ENCODE measurements around the gene RNF115.
"Not testable (repeated sequence)": the region's sequence is repeated elsewhere in the genome, so short reads cannot be mapped to it uniquely, and the experiment has no call there.

RNF115 gene

DNA sequence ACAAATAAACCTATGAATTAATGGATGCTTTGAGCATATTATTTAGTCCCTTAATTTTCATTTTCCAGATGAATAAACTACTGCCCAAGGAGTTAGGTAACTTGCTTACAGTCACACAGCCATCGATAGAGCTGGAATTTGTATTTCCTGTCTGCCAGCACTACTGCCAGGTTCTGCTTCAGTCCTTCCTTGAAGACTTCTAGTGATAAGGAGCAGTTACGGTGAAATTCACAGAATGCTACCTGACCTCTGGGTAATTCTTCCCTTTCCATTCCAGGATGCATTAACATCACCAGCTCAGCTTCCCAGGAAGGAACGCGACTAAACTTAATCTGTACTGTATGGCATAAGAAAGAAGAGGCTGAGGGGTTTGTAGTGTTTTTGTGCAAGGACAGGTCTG, 93.4 kb downstream of the RNF115 start:
- no peak for DNase-seq (ENCODE audit: low read depth in 2 of 2)

DNA sequence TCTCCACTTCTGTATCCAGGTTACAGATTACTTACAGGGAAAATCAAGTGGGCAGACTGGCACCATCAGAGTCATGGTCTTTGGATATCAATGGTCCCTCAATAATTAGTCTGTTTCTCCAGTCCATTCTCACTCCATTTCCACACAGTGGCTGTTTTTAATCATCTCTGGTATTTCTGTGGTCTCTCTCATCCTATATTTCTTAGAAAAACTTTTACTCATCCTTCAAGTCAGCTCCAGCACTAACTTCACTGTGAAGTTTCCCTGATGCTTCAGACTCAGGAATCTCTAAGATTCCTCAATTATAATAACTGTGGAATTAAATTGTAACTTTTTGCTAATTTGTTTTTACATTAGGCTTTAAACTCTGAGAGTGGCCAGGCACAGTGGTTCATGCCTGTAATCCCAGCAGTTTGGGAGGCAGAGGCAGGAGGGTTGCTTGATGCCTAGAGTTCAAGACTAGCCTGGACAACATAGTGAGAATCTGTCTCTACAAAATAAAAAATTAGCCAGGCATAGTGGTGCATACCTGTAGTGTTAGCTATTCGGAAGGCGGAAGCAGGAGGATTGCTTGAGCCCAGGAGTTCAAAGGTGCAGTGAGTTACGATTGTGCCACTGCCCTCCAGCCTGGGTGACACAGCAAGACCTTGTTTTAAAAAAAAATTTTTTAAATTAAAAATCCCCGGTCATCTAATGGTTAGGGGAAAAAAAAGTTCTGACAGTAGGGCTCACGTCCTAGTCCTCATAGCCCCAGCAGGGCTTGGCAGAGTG, 94.0 kb downstream of the RNF115 start:
- no peak for DNase-seq (ENCODE audit: low read depth in 2 of 2)

DNA sequence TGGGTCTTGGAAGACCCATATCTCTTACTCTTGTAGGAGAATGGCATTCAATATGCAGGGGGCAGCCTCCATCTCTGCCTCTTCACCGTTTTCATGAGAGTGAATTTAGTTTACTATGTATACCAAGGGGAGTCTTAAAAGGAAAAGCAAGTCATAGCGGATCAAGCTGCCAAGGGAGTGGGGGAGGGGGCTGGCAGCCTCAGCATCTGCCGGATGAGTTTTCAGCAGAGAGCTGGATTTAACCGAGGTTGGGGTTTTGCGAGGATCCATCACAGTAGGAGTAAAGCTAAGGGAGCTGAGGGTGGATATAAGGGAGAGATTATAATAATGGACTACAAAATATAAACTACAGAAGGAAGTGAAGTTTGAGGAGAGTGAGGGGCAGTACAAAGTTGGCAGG, 94.7 kb downstream of the RNF115 start:
- no peak for DNase-seq (ENCODE audit: low read depth in 2 of 2)

- DNase-seq (ENCODE audit: low read depth in 2 of 2): not testable (repeated sequence)
Measured at GRCh38 chr1:145726193-145726592, 97.7 kb downstream of the RNF115 start.

GRCh38 chr1:145720878-145721671, 102.8 kb downstream of the RNF115 start:
- DNase-seq (ENCODE audit: low read depth in 2 of 2): peak; percentile 38 to 50

DNA sequence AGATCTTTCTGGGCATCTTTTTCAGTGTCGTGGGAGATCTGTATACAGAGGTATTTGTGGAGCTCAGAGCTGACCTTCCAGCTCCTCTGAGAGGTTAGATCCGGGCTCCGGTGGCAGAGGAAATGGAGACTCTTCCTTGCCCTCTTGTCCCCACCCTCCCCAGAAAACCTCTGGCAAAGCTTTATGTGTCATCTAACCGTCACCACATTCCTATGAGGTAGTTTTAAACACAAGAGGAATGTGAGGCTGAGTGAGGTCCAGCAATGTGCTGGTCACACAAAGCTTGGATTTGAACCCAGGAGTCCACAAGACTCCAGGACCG, 103.4 kb downstream of the RNF115 start:
- DNase-seq (ENCODE audit: low read depth in 2 of 2): no peak

- no peak for DNase-seq (ENCODE audit: low read depth in 2 of 2)
Measured at GRCh38 chr1:145719230-145720079, 104.4 kb downstream of the RNF115 start, which contains the start of gene CD160. CD160 (plus strand) TSS chr1:145719499; CDS start chr1:145728328, 8,829 bp downstream.

DNA sequence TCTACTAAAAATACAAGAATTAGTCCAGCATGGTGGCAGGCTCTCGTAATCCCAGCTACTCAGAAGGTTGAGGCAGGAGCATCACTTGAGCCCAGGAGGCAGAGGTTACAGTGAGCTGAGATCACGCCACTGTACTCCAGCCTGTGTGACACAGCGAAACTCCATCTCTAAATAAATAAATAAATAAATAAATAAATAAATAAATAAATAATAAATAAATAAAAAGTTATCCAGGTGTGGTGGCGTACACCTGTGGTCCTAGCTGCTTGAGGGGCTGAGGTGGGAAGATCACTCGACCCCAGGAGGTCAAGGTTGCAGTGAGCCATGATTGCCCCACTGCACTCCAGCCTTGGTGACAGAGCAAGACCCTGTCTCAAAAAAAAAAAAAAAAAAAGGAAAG, 105.4 kb downstream of the RNF115 start:
- not testable (repeated sequence) for DNase-seq (ENCODE audit: low read depth in 2 of 2)

DNA sequence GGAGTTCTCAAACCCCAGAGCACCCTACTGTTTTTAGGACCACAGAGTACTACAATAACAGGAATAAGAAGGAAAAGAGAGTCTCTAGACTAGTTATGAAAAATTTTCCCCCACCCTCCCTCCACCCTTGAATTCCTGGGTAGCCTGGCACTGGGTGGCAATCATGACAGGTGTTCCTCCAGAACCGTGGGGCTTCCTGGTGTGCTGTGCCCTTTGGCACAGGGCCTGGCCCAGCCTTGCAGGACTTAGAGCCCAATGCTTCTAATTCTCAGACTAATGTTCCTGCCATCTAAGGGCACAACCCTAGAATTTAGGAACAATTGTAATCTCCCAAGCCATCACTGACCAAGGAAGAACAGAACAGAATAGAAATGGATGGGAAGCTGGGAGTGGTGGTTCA, 106.1 kb downstream of the RNF115 start:
- no peak for DNase-seq (ENCODE audit: low read depth in 2 of 2)

GRCh38 chr1:145716641-145717345, 107.1 kb downstream of the RNF115 start:
- no peak for DNase-seq (ENCODE audit: low read depth in 2 of 2)

DNA sequence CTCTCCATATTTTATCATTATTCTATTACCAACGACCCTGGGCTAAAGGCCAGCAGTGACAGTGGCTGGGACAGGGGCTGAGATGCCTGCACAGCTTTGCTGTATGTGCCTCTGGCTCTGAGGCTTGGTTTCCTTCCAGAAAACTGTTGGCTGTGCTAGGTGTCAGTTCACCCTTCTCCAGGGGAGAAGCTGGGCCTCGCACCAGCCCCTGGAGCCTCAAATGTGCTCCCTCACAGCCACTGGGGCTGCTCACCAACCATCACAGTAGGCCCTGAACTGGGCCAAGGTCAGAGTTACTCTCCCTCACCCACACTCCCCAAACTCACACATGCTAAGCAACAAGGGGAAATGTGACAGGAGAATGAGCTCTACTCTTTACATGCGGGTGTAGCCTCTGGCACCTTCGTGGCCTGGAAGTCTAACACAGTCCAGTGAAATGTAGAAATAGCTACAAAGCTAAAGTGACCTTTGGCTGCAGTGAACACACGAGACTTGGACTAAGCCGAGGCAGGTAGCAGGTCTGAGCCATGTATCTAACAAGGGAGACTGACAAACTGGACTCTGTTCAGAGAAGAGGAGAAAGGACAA, 109.3 kb downstream of the RNF115 start:
- no peak for DNase-seq (ENCODE audit: low read depth in 2 of 2)

- no peak for DNase-seq (ENCODE audit: low read depth in 2 of 2)
Measured at GRCh38 chr1:145711213-145711651, 112.7 kb downstream of the RNF115 start.

GRCh38 chr1:145710291-145711027, 113.4 kb downstream of the RNF115 start:
- DNase-seq (ENCODE audit: low read depth in 2 of 2): no peak

GRCh38 chr1:145708063-145708462, 115.8 kb downstream of the RNF115 start:
- no peak for DNase-seq (ENCODE audit: low read depth in 2 of 2)

DNA sequence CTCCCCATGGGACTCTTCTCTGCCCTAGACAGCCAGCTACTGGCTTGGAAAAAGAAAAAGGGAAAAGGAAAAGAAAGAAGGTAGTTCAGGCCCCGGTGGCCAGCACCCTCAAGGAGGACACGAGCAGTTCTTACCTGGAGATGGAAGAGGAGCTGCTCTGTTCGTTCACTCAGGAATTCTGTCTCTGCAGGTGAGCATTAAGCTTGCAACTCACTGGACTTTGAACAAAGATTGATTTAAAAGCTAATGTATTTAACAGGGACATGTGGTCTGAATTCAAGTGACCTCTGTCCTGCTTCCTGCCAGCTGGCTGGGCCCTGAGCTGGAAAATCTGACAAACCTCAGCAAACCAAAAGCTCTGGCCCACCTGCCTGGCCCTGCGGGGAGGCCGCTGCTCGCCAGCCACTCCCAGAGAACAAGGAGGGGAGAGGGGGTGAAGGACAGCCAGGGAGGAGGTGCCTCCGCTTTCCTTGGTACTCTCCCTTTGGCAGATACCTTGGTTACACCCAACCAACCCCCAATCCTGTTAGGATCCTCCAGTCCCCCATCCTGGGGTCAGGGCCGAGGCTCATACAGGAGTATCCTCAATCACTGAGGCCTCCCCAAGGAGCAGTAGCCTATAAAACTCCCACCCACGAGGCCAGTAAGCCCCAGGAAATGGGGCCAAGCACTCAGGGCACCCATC, 116.6 kb downstream of the RNF115 start, which contains the start of gene PDZK1:
Gene PDZK1 (minus strand): TSS at position 186 of the 685 bp plus-strand sequence. CDS start 19,347 bp downstream, outside the sequence.
- no peak for DNase-seq (ENCODE audit: low read depth in 2 of 2)

DNA sequence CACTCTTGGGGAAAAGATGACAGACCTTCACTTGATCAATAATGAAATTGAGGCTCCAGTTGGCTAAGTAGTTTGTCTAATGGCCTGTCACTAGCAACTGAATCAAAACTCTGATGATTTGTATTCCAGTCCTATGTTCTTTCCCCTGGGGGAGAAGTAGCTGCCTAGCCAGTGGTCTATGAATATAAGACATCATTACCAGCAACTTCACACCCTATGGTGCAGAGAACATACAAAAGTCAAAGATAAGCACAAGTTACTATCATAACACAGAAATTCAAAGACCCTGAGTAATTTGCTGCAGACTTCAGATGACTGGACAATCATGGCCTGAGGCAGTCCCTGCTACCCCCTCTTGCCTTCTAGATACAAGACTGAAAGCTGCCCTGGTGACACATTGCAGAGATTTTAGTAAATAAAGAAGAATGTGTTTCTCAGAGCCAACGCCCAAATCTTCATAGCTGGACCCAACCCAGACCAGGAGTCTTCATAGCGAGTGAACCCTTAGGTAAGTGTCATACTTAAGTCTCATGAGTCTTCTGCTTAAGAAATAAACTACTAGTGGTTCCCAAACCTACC, 117.7 kb downstream of the RNF115 start:
- DNase-seq (ENCODE audit: low read depth in 2 of 2): no peak

- DNase-seq (ENCODE audit: low read depth in 2 of 2): no peak
Measured at GRCh38 chr1:145705622-145706021, 118.3 kb downstream of the RNF115 start.

- DNase-seq (ENCODE audit: low read depth in 2 of 2): no peak
Measured at GRCh38 chr1:145702826-145703225, 121.1 kb downstream of the RNF115 start.

DNA sequence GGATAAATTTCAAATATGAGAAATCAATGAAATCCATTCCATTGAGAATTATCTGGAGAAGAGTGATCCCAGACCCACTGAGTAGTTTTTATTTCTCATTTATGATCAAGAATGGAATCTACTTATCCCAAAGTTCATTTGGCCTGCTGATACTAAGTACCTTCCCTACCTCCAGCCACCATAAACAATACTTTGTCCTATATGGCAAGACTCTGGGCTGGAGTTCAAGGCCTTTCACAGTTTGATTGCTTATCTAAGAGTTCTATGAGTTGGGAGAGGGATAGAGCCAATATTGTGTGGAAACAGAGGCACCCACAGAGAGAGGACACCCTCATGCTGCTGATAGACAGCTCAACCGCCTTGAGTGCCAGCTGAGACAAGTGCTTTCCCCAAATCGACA, 121.8 kb downstream of the RNF115 start:
- no peak for DNase-seq (ENCODE audit: low read depth in 2 of 2)
